Neural crest cell (in vitro differentiated cells): ENCODE data around the gene PLEKHN1. TPM values are rescaled to one million over a fixed set of nuclear protein-coding genes. Genes with fewer than 3 reads are reported as not detected.
"Not testable (repeated sequence)": the region's sequence is repeated elsewhere in the genome, so short reads cannot be mapped to it uniquely, and the experiment has no call there.

ENCODE experiments used
- DNase-seq: peaks from one replicate; pipeline ENCODE4 v3.0.0; 2021; ENCODE audit warnings: low read depth, mixed read lengths, low spot score
- H3K27ac Mint-ChIP-seq: one replicate; pipeline ENCODE4 v1.8.0; 2021; ENCODE audit warnings: mild to moderate bottlenecking, mixed read lengths; ENCODE audit not compliant: unreplicated experiment
- H3K27me3 Mint-ChIP-seq: 2 replicates; pipeline ENCODE4 v1.8.0; 2021; ENCODE audit warnings: low read depth, mild to moderate bottlenecking, mixed read lengths
- H3K36me3 Mint-ChIP-seq: 2 replicates; pipeline ENCODE4 v1.8.0; 2021; ENCODE audit warnings: low read depth, mild to moderate bottlenecking, mixed read lengths
- H3K4me1 Mint-ChIP-seq: 2 replicates; pipeline ENCODE4 v1.8.0; 2021; ENCODE audit warnings: mixed read lengths
- H3K4me3 Mint-ChIP-seq: one replicate; pipeline ENCODE4 v1.8.0; 2021; ENCODE audit warnings: mild to moderate bottlenecking, mixed read lengths
- H3K9me3 Mint-ChIP-seq: 2 replicates; pipeline ENCODE4 v1.8.0; 2021; ENCODE audit warnings: mixed read lengths
- CTCF ChIP-seq: fragments of 200-600 bp; sonication (generic); conservative IDR thresholded peaks from 2 replicates; pipeline ENCODE4 v1.5.0; 2021; ENCODE audit warnings: antibody characterized with exemption, mild to moderate bottlenecking
- total RNA-seq: library from RNA; stranded (reverse); gene quantifications from 2 replicates; pipeline ENCODE4 v1.2.1, GENCODE V29; 2021

PLEKHN1 gene
- total RNA-seq, 1 donor from 2014 or later: not detected

DNA sequence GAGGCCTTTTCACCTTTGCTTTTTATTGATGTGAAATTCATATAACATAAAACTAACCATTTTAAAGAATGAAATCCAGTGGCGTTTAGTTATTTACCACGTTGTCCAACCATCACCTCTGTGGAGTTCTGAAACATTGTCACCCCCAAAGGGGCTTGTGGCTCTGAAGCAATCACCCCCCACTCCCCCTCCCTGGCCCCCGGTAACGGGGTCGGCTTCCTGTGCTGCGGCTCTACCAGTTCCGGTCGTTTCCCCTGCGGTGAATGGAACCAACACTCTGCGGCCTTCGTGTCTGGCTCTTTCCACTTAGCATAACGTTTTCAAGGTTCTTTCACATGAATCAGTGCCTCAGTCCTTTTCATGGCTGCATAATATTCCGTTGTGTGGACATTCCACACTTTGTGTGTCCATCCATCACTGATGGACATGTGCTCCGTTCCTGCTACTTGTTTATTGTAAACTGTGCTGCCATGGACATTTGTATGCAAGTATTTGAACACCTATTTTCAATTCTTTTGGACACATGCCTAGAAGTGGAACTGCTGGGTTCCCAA, 45.2 kb downstream of the PLEKHN1 start:
- H3K36me3 Mint-ChIP-seq: peaks cover 2% of the 10 kb centered on the region
- H3K27ac Mint-ChIP-seq: no peak overlapping the region
- H3K4me1 Mint-ChIP-seq: peaks cover 20% of the 10 kb centered on the region
- no peak for DNase-seq
- H3K27me3 Mint-ChIP-seq: peaks cover 4% of the 10 kb centered on the region
- no peak for TF ChIP-seq CTCF
- no peaks in the 10 kb centered on the region for H3K9me3 Mint-ChIP-seq
- peak overlapping the region; percentile 27 for H3K4me3 Mint-ChIP-seq

GRCh38 chr1:1012736-1013104, 46.4 kb downstream of the PLEKHN1 start:
- not testable (repeated sequence) for H3K27me3 Mint-ChIP-seq, H3K9me3 Mint-ChIP-seq, H3K36me3 Mint-ChIP-seq, DNase-seq
- Mint-ChIP-seq H3K27ac (peak overlapping the region; percentile 52), H3K4me1 (peaks cover 28% of the 10 kb centered on the region), H3K4me3 (peak overlapping the region; percentile 91)

DNA sequence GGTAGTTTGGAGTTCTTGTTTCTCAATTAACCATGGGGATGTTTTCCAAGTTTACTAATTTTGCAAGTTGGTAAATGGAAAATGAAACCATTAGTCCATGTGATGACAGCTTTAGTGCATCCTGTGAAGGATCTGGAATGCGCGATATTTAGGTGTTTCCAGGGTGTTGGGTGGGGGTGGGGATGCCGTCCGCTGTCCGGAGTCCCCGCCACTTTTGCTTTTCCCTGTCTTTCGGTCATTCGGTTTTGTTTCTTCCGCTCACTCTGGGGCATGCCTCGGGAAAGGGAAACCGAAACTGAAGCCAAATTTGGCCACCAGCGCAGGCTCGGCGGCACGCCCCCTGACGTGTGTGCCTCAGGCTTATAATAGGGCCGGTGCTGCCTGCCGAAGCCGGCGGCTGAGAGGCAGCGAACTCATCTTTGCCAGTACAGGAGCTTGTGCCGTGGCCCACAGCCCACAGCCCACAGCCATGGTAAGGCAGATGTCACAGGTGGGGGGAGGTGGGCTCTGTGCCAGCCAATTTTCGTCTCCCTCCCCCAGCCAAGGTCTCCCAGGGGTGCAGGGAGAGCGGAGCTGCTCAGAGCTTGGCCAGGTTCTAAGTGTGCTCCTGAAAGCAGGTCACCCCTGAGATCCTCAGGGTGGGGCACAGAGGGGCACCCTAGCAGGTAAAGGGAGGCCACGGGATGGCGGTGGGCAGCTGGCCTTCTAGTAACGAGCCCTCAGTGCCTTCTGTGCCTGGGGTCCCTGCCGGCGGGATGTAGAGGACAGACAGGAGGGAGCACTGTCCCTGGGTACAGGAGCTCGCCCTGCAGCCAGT, 47.0 kb downstream of the PLEKHN1 start, which contains the start of gene ISG15:
Gene ISG15 (plus strand): TSS at position 393 of the 817 bp plus-strand sequence. CDS start 77 bp downstream, at position 470.
- H3K9me3 Mint-ChIP-seq: no peaks in the 10 kb centered on the region
- peak; percentile 14 for TF ChIP-seq CTCF
- peaks cover 2% of the 10 kb centered on the region for H3K36me3 Mint-ChIP-seq
- peak; percentile 62 for DNase-seq
- H3K27ac Mint-ChIP-seq: peak within 1 kb of the TSS; percentile 81
- H3K4me1 Mint-ChIP-seq: peaks cover 28% of the 10 kb centered on the region
- H3K4me3 Mint-ChIP-seq: peak within 1 kb of the TSS; percentile 91
- H3K27me3 Mint-ChIP-seq: peaks cover 4% of the 10 kb centered on the region

- TF ChIP-seq CTCF: no peak
- peaks cover 28% of the 10 kb centered on the region for H3K4me1 Mint-ChIP-seq
- H3K27me3 Mint-ChIP-seq: peaks cover 4% of the 10 kb centered on the region
- DNase-seq: no peak
- H3K4me3 Mint-ChIP-seq: peak overlapping the region; percentile 91
- no peaks in the 10 kb centered on the region for H3K9me3 Mint-ChIP-seq
- peaks cover 2% of the 10 kb centered on the region for H3K36me3 Mint-ChIP-seq
- peak overlapping the region; percentile 81 for H3K27ac Mint-ChIP-seq
Observed at GRCh38 chr1:1013922-1014648, 47.8 kb downstream of the PLEKHN1 start.

- peaks cover 2% of the 10 kb centered on the region for H3K36me3 Mint-ChIP-seq
- TF ChIP-seq CTCF: peak; percentile 48
- peak overlapping the region; percentile 83 for H3K4me3 Mint-ChIP-seq
- DNase-seq: peak; percentile 38
- H3K4me1 Mint-ChIP-seq: peaks cover 28% of the 10 kb centered on the region
- H3K9me3 Mint-ChIP-seq: no peaks in the 10 kb centered on the region
- peaks cover 4% of the 10 kb centered on the region for H3K27me3 Mint-ChIP-seq
- peak overlapping the region; percentile 71 for H3K27ac Mint-ChIP-seq
Observed at GRCh38 chr1:1014799-1015681, 48.8 kb downstream of the PLEKHN1 start.

GRCh38 chr1:1017397-1018320, 51.4 kb downstream of the PLEKHN1 start:
- H3K9me3 Mint-ChIP-seq, DNase-seq, H3K36me3 Mint-ChIP-seq, H3K27me3 Mint-ChIP-seq: not testable (repeated sequence)
- Mint-ChIP-seq H3K27ac (peak overlapping the region; percentile 73), H3K4me1 (peaks cover 35% of the 10 kb centered on the region), H3K4me3 (peak overlapping the region; percentile 86)

GRCh38 chr1:1018321-1018685, 52.0 kb downstream of the PLEKHN1 start:
- H3K36me3 Mint-ChIP-seq, H3K9me3 Mint-ChIP-seq, DNase-seq, H3K27ac Mint-ChIP-seq, H3K27me3 Mint-ChIP-seq: not testable (repeated sequence)
- Mint-ChIP-seq H3K4me1 (peaks cover 35% of the 10 kb centered on the region), H3K4me3 (peak overlapping the region; percentile 86)
